ENCODE data around the gene SSBP2.
"Not testable (repeated sequence)": the region's sequence is repeated elsewhere in the genome, so short reads cannot be mapped to it uniquely, and the experiment has no call there.

SSBP2 gene

GRCh38 chr5:81409361-81409760 is 341.5 kb downstream of the SSBP2 start:
- H3K4me3 ChIP-seq (ENCODE audit: low read length), result no peak overlapping the region
- TF ChIP-seq, protein P1, sequence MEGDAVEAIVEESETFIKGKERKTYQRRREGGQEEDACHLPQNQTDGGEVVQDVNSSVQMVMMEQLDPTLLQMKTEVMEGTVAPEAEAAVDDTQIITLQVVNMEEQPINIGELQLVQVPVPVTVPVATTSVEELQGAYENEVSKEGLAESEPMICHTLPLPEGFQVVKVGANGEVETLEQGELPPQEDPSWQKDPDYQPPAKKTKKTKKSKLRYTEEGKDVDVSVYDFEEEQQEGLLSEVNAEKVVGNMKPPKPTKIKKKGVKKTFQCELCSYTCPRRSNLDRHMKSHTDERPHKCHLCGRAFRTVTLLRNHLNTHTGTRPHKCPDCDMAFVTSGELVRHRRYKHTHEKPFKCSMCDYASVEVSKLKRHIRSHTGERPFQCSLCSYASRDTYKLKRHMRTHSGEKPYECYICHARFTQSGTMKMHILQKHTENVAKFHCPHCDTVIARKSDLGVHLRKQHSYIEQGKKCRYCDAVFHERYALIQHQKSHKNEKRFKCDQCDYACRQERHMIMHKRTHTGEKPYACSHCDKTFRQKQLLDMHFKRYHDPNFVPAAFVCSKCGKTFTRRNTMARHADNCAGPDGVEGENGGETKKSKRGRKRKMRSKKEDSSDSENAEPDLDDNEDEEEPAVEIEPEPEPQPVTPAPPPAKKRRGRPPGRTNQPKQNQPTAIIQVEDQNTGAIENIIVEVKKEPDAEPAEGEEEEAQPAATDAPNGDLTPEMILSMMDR (conservative IDR thresholded peaks at IDR 0.05; ENCODE audit: low read depth, low read length), result no peak
- DNase-seq (ENCODE audit: low read depth), result no peak

- no peak overlapping the region for H3K4me3 ChIP-seq (ENCODE audit: low read length)
- TF ChIP-seq, protein P1 (conservative IDR thresholded peaks at IDR 0.05; ENCODE audit: low read depth, low read length), result no peak
- no peak for DNase-seq (ENCODE audit: low read depth)
Observed at GRCh38 chr5:81408496-81408895, 342.4 kb downstream of the SSBP2 start.

DNA sequence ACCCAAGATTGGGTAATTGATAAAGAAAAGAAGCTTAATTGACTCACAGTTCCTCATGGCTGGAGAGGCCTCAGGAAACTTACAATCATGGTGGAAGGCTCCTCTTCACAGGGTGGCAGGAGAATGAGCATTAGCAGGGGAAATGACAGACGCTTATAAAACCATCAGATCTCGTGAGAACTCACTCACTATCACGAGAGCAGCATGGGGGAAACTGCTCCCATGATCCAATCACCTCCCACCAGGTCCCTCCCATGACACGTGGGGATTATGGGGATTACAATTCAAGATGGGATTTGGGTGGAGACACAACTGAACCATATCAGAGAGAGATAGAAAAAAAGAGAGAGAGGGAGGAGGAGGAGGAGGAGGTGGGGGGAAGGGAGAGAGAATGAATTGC is 343.1 kb downstream of the SSBP2 start:
- not testable (repeated sequence) for H3K4me3 ChIP-seq (ENCODE audit: low read length); DNase-seq (ENCODE audit: low read depth)

- TF ChIP-seq, protein P1 (conservative IDR thresholded peaks at IDR 0.05; ENCODE audit: low read depth, low read length), result no peak
- H3K4me3 ChIP-seq (ENCODE audit: low read length), result no peak overlapping the region
- DNase-seq (ENCODE audit: low read depth), result no peak
Observed at GRCh38 chr5:81405126-81405891, 345.6 kb downstream of the SSBP2 start.

GRCh38 chr5:81402192-81402930 is 348.5 kb downstream of the SSBP2 start:
- TF ChIP-seq, protein P1 (conservative IDR thresholded peaks at IDR 0.05; ENCODE audit: low read depth, low read length), result no peak
- DNase-seq (ENCODE audit: low read depth), result no peak
- no peak overlapping the region for H3K4me3 ChIP-seq (ENCODE audit: low read length)

- TF ChIP-seq, protein P1 (conservative IDR thresholded peaks at IDR 0.05; ENCODE audit: low read depth, low read length), result no peak
- no peak for DNase-seq (ENCODE audit: low read depth)
- H3K4me3 ChIP-seq (ENCODE audit: low read length), result no peak overlapping the region
Observed at GRCh38 chr5:81401266-81401665, 349.6 kb downstream of the SSBP2 start.

GRCh38 chr5:81400375-81400774 is 350.5 kb downstream of the SSBP2 start:
- no peak overlapping the region for H3K4me3 ChIP-seq (ENCODE audit: low read length)
- TF ChIP-seq, protein P1 (conservative IDR thresholded peaks at IDR 0.05; ENCODE audit: low read depth, low read length), result no peak
- no peak for DNase-seq (ENCODE audit: low read depth)
